NCI-H1048 (cell line): ENCODE measurements around the gene SCYGR7.
"Not testable (repeated sequence)": the region's sequence is repeated elsewhere in the genome, so short reads cannot be mapped to it uniquely, and the experiment has no call there.

Experiments
- DNase-seq: peaks from one replicate; lab custom pipeline; 2025; lab: John Stamatoyannopoulos, UW

Gene SCYGR7

GRCh38 chr2:227728035-227728434 is at the start of gene SCYGR7:
SCYGR7 (plus strand) TSS chr2:227728335; CDS start chr2:227728335, 0 bp downstream.
- no peak for DNase-seq

GRCh38 chr2:227684258-227684657 is 43.9 kb upstream of the SCYGR7 start:
- no peak for DNase-seq

DNA sequence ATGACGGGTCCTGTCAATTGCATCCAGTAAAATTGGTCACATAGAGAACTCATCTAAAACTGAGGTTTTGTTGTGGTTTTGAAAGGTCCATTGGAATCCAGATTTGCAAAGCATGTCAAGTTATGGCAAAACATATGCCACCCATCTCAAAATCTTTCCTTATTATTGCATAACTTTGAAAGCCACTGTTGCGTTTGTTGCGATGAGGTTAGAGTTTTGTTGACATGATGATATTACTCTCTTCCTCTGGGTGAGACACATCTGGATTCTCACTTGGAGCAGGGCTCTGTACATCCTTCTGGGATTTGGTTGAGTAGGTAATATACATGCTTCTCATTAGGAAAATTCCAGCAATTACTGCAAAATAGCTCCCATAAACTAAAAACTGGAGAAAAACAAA is 40.9 kb upstream of the SCYGR7 start:
- DNase-seq: no peak

- no peak for DNase-seq
Measured at GRCh38 chr2:227696990-227697679, 31.0 kb upstream of the SCYGR7 start.

DNA sequence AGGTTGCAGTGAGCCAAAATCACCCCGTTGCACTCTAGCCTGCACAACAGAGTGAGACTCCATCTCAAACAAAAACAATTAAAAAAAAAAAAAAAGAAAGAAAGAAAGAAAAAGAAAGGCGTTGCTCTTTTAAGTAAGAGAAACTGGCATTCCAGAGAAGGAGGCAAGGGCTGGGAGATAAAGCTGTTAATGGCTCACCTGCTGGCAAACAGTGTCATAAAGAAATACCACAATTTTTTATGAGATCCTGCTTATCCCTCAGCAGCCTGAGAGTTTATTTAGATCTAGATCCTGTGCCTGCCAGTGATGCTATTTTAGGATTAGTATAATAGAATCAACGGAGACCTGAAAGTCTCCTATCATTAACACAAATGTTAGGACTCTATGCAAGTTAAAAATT is 26.6 kb upstream of the SCYGR7 start:
- no peak for DNase-seq

DNA sequence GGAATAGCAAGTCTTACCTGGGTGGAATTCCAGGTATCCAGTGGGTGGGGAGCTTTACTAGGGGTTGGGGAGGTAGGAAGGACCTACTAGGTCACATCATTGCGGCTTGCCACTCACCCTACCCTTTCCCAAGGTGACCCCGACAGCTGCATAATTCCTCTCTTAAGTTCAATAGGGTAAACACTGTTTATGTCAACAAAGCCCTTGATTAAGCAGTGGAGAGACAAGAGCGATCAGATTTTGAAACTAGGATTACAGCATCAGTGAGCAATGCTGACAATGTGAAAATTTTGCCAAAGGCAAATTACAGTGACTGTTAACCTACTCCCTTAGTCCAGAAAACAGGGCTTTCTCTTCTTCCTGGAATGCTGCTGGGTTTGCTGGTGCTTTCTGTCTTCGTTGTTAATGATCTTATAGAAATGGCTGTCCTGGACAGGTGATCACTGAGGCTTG is 24.8 kb upstream of the SCYGR7 start:
- no peak for DNase-seq

GRCh38 chr2:227703961-227704360 is 24.2 kb upstream of the SCYGR7 start:
- no peak for DNase-seq

DNA sequence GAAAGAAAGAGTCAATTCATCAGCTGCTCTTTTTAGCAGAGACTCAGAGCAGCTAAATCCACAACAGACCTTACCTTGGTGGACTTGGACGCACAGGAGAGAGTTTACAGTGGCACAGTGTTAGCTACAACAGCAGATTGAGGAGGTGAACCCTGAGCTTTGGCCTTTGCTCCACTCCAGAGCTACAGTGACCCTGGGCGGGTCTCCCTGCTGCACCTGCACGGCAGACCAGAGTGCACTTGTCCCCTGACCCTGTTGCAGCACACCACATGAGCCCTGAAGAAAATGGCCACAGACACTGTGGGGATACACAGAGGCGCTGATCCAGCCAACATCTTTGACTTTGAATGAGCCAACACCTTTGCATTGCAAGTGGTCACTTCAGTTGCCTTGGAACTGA is 21.3 kb upstream of the SCYGR7 start:
- no peak for DNase-seq

DNA sequence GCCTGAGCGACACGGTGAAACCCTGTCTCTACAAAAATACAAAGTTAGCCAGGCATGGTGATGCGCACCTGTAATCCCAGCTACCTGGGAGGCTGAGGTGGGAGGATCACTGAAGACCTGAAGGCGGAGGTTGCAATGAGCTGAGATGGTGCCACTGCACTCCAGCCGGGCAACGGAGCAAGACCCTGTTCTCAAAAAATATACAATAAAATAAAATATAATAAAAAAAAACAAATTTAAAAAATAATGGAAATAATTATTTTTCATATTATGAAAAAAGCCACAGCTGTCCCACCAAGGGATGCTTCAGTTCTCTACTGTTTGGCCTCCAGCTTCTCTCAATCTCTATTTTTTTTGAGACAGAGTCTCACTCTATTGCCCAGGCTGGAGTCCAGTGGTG is 20.7 kb upstream of the SCYGR7 start:
- no peak for DNase-seq

GRCh38 chr2:227710986-227711385 is 17.1 kb upstream of the SCYGR7 start:
- no peak for DNase-seq

GRCh38 chr2:227713291-227713690 is 14.8 kb upstream of the SCYGR7 start:
- DNase-seq: no peak

- no peak for DNase-seq
Measured at GRCh38 chr2:227716501-227716900, 11.6 kb upstream of the SCYGR7 start.

- peak; percentile 43 for DNase-seq
Measured at GRCh38 chr2:227717687-227718567, 10.2 kb upstream of the SCYGR7 start, which contains the start of gene SLC19A3. SLC19A3 (minus strand) TSS chr2:227718028; CDS start chr2:227702318, 15,710 bp downstream.

GRCh38 chr2:227719641-227720040 is 8.5 kb upstream of the SCYGR7 start:
- no peak for DNase-seq

GRCh38 chr2:227720680-227721079 is 7.5 kb upstream of the SCYGR7 start:
- DNase-seq: no peak

DNA sequence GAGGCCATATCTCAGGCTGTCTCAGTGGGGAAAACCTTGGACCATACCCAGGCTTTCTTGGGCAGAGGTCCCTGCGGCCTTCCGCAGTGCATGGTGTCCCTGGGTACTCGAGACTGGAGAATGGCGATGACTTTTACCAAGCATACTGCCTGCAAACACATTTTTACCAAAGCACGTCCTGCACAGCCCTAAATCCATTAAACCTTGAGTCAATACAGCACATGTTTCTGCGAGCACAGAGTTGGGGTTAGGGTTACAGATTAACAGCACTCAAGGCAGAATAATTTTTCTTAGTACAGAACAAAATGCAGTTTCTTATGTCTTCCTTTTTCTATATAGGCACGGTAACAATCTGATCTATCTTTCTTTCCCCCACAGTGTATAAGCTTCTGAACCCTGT is 5.3 kb upstream of the SCYGR7 start:
- not testable (repeated sequence) for DNase-seq

DNA sequence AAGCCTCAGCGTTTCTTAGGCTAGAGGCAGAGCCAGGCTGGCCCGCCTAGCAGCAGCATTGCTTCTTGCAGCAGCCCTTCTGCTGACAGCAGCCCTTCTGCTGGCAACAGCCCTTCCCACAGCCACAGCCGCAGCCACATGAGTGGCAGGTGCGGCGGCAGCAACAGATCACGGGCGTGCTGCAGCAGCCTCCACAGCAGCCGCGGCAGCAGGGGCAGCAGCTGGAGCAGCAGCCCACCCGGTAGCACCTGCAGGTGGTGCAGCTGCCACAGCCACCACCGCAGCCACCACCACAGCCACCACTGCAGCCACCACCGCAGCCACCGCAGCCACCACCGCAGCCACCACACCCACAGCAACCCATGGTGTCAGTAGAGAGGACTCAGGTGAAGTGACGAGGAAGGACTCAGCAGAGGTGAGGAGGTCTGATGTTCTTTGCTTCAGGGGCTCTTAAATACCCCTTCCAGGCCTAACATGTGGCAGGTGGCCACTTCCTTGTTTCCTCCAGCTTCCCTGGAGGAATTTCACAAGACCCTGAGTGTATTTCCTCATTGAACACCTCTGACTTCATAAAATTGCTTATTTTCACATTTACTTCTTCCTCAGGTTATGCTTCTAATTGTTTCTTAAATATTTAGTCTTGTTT is 3.6 kb upstream of the SCYGR7 start, which contains the start of gene SCYGR6:
TSS of gene SCYGR6 (minus strand) at position 364 of the 646 bp plus-strand sequence. CDS start at position 364, 0 bp downstream.
- DNase-seq: no peak

DNA sequence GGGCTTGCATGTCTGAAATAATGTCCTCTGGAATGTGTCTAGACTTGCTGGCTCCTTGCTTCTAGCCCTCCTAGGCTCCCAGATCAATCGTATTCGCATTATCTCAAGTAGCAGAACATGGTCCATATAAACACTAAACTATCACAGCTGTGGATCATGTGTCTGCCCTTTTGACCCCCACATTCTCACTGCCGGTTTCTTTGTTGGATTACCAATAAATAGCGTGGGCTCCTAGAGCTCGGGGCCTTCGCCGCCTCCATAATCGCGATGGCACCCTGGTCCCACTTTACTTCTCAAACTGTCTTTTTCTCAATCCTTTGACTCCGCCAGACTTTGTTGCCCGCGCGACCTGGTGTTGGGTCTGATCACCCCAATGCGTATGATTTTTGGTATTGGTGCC is 11.2 kb downstream of the SCYGR7 start:
- no peak for DNase-seq

GRCh38 chr2:227740705-227741104 is 12.6 kb downstream of the SCYGR7 start:
- DNase-seq: not testable (repeated sequence)

DNA sequence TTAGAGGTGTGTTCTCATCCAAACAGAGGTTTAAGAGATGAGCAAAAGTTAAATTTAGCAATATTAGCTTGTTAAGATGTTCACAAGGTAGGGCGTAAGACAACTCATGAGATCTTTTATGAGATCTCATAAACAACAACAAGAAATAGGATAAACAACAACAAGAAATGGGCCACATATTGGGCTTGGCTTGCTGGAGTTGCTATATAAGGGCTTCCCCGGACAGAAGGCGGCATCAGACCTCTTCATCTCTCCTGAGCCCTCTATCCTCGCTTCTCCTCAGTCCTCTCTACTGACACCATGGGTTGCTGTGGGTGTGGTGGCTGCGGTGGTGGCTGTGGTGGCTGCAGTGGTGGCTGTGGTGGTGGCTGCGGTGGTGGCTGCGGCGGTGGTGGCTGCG is 17.5 kb downstream of the SCYGR7 start, which contains the start of gene SCYGR8:
TSS of gene SCYGR8 (plus strand) at position 301 of the 400 bp plus-strand sequence. CDS start at position 301, 0 bp downstream.
- no peak for DNase-seq

GRCh38 chr2:227748079-227748478 is 19.9 kb downstream of the SCYGR7 start:
- DNase-seq: no peak

GRCh38 chr2:227756261-227756660 is 28.1 kb downstream of the SCYGR7 start:
- not testable (repeated sequence) for DNase-seq
